ENCODE measurements around the gene BPIFB1. TPM values are rescaled to one million over a fixed set of nuclear protein-coding genes. Genes with fewer than 3 reads are reported as not detected.

The BPIFB1 gene
- total RNA-seq, 4 donors from 2014 or later = 0.58 to 128 TPM; not detected in 2

DNA sequence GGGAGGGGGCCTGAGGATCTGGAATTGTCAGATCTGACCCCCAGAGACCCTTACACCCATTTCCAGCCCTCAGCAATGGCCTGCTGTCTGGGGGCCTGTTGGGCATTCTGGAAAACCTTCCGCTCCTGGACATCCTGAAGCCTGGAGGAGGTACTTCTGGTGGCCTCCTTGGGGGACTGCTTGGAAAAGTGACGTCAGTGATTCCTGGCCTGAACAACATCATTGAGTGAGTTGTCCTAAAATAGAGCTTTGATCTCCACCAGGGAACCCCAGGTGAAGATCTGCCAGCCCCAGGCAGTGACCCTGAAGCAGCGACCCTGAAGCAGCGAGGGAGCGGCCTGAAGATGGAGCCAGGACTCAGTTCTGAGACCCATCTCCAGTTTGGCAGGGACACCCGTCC is 45.0 kb upstream of the BPIFB1 start:
- no peaks in the 10 kb centered on the region for H3K36me3 ChIP-seq
- H3K9me3 ChIP-seq = no peaks in the 10 kb centered on the region
- WGBS, 2 donors (ENCODE audit: low coverage in 1 of 2) = 0 to 67% methylated on average over 1 to 2 of the region's 6 CpGs
- H3K4me3 ChIP-seq = no peak overlapping the region
- no peak for ATAC-seq
- H3K27ac ChIP-seq = no peak overlapping the region
- no peak for TF ChIP-seq POLR2AphosphoS5 (IDR thresholded peaks at IDR 0.05)
- no peak for TF ChIP-seq EP300 (IDR thresholded peaks at IDR 0.05)
- TF ChIP-seq, protein P1, sequence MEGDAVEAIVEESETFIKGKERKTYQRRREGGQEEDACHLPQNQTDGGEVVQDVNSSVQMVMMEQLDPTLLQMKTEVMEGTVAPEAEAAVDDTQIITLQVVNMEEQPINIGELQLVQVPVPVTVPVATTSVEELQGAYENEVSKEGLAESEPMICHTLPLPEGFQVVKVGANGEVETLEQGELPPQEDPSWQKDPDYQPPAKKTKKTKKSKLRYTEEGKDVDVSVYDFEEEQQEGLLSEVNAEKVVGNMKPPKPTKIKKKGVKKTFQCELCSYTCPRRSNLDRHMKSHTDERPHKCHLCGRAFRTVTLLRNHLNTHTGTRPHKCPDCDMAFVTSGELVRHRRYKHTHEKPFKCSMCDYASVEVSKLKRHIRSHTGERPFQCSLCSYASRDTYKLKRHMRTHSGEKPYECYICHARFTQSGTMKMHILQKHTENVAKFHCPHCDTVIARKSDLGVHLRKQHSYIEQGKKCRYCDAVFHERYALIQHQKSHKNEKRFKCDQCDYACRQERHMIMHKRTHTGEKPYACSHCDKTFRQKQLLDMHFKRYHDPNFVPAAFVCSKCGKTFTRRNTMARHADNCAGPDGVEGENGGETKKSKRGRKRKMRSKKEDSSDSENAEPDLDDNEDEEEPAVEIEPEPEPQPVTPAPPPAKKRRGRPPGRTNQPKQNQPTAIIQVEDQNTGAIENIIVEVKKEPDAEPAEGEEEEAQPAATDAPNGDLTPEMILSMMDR (IDR thresholded peaks at IDR 0.05) = no peak
- no peak for TF ChIP-seq POLR2A (IDR thresholded peaks at IDR 0.05)
- H3K27me3 ChIP-seq = peaks cover 45% of the 10 kb centered on the region
- no peaks in the 10 kb centered on the region for H3K4me1 ChIP-seq

DNA sequence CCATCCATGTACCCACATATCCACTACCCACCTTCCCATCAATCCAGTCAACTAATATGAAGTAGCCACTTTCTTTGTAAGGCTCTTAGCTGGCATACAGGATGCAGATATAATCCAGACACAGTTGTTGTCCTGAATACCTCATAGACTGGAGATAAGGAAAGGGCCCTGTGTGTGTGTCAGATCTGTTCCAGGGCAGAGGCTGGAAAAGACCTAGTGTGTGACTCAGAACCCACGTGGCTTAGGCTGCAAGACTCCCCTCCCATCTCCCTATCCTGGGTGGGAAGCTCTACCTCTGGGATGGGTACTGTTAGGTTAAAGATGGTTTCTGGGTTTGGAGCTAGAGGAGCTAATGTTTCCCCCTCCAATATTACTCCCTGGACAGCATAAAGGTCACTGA is 43.6 kb upstream of the BPIFB1 start:
- Histone ChIP-seq H3K4me1 (no peaks in the 10 kb centered on the region), H3K9me3 (no peaks in the 10 kb centered on the region), H3K36me3 (no peaks in the 10 kb centered on the region), H3K27me3 (peaks cover 31% of the 10 kb centered on the region), H3K27ac (no peak overlapping the region), H3K4me3 (no peak overlapping the region)
- no peak for TF ChIP-seq POLR2A (IDR thresholded peaks at IDR 0.05)
- TF ChIP-seq EP300 (IDR thresholded peaks at IDR 0.05) = no peak
- TF ChIP-seq POLR2AphosphoS5 (IDR thresholded peaks at IDR 0.05) = no peak
- TF ChIP-seq, protein P1 (IDR thresholded peaks at IDR 0.05) = no peak
- WGBS, 2 donors (ENCODE audit: low coverage in 1 of 2) = 17% methylated on average over 1 of the region's 1 CpG; no CpG with 5 or more reads in 1 of the 2 donors
- no peak for ATAC-seq

DNA sequence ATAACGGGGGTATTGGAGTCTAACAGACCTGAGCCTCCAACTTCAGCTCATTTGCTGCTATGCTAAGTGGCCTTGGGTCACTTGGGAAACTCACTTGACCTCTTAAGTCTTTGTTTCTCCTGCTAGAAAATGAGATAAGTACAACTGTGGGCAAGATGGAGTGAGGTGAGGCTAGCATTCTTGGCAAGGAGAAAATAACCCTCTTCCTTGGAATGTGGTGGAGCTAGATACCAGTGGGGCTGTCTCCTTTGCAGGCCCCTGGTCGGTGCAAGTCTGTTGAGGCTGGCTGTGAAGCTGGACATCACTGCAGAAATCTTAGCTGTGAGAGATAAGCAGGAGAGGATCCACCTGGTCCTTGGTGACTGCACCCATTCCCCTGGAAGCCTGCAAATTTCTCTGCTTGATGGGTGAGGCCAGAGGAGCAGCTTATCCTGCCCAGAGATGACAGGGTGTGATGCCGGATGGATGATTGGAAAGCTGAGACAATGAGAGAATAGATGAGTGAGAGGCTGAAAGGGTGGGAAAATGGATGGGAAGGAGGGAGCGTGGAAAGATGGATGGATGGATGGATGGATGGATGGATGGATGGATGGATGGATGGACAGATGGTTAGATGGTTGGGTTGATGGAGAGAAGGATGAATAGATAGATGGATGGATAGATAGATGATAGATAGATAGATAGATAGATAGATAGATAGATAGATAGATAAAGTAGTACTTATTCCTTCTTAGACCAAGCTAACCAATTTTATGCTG is 42.9 kb upstream of the BPIFB1 start:
- H3K27ac ChIP-seq = no peak overlapping the region
- H3K9me3 ChIP-seq = no peaks in the 10 kb centered on the region
- H3K4me3 ChIP-seq = no peak overlapping the region
- H3K27me3 ChIP-seq = peaks cover 24% of the 10 kb centered on the region
- ATAC-seq = no peak
- 54 to 73% methylated on average over 2 to 3 of the region's 4 CpGs for WGBS, 2 donors (ENCODE audit: low coverage in 1 of 2)
- H3K36me3 ChIP-seq = no peaks in the 10 kb centered on the region
- TF ChIP-seq POLR2A (IDR thresholded peaks at IDR 0.05) = no peak
- TF ChIP-seq, protein P1 (IDR thresholded peaks at IDR 0.05) = no peak
- H3K4me1 ChIP-seq = no peaks in the 10 kb centered on the region

DNA sequence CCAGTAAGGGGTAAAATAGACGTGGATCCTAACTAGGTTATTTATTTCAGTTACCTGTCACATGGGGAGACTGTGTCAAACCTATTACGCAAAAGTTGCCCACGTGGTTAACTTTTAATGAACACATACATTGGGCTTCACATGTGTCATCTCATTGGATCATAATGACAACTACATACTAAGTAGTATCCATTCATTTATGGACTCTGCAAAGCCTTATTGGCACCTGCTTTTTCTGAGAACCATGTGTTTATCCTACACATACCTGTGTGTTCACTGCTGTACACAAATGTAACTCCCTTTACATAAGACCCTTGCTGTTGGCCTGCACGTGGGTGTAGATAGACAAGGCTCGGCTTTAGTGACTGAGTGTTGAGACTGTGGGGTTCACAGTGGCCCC is 42.1 kb upstream of the BPIFB1 start:
- no peak for TF ChIP-seq EP300 (IDR thresholded peaks at IDR 0.05)
- no peak for TF ChIP-seq POLR2AphosphoS5 (IDR thresholded peaks at IDR 0.05)
- no peak for TF ChIP-seq POLR2A (IDR thresholded peaks at IDR 0.05)
- Histone ChIP-seq H3K27ac (no peak overlapping the region), H3K9me3 (no peaks in the 10 kb centered on the region), H3K36me3 (no peaks in the 10 kb centered on the region), H3K4me3 (no peak overlapping the region), H3K27me3 (peaks cover 16% of the 10 kb centered on the region), H3K4me1 (no peaks in the 10 kb centered on the region)
- no peak for ATAC-seq
- WGBS, 2 donors (ENCODE audit: low coverage in 1 of 2) = 59 to 60% methylated on average over 4 to 5 of the region's 5 CpGs

DNA sequence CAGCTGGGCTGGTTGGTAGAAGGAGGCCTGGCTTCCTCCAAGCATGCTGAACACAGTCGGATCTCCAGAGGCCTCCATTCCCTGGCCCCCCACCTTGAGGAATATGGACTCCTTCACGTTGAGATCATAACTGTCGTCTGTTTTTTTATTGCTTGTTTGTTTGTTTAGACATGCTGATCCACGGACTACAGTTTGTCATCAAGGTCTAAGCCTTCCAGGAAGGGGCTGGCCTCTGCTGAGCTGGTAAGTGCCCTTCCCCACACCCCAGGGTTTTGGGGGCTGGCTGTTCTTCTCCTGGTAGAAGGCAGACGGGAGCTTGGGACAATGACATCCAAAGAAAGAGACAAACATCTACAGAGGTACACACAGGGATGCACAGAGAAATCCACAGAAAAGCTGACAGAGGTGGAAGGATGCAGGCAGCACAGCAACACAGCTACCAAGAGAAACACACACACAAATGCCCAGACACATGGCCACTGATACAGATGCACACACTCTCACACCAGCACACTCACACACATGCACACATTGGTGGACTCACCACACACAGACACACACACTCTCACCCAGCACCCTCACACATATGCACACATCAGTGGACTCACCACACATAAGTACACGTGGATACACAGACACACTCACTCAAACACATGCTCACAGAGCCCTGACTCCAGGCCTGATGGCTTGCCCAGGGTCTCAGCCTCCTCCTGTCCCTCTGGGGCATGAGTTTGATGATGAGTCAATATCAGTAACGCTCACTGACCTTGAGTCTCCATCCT is 40.5 kb upstream of the BPIFB1 start:
- Histone ChIP-seq H3K27me3 (peaks cover under 1% of the 10 kb centered on the region), H3K27ac (no peak overlapping the region), H3K4me1 (no peaks in the 10 kb centered on the region), H3K4me3 (no peak overlapping the region), H3K36me3 (no peaks in the 10 kb centered on the region), H3K9me3 (no peaks in the 10 kb centered on the region)
- WGBS, 2 donors (ENCODE audit: low coverage in 1 of 2) = 68 to 71% methylated on average over 3 of the region's 7 CpGs
- ATAC-seq = no peak
- TF ChIP-seq, protein P1 (IDR thresholded peaks at IDR 0.05) = no peak
- no peak for TF ChIP-seq POLR2A (IDR thresholded peaks at IDR 0.05)
- TF ChIP-seq POLR2AphosphoS5 (IDR thresholded peaks at IDR 0.05) = no peak
- no peak for TF ChIP-seq EP300 (IDR thresholded peaks at IDR 0.05)
